Prostate gland (tissue), 2 donors: Measurements from ENCODE around the gene IQSEC3.

Experiments
- CTCF ChIP-seq, 4 experiments: fragments of 200-600 bp in 2 of 4; fragments of 450-650 bp in 2 of 4; sonication (generic) in 2 of 4; IDR thresholded peaks; 1 replicate in 3 of 4; 2 replicates in 1 of 4; pipeline ENCODE4 v1.5.1; 2016 to 2019; ENCODE audit warnings: antibody characterized with exemption in 4 of 4, mild to moderate bottlenecking in 2 of 4, moderate library complexity in 2 of 4
- POLR2AphosphoS5 ChIP-seq: sonication (generic); formaldehyde crosslinking; IDR thresholded peaks from one replicate; pipeline ENCODE4 v1.6.1; 2017; ENCODE audit warnings: antibody characterized with exemption

- TF ChIP-seq CTCF (IDR thresholded peaks at IDR 0.05) (no peak), POLR2AphosphoS5 (no peak)
Measured at GRCh38 chr12:165862-166368, 99.3 kb downstream of the IQSEC3 start.
